H1 (cell line): ENCODE results near the gene LYSET. TPM values are rescaled to one million over a fixed set of nuclear protein-coding genes. Genes with fewer than 3 reads are reported as not detected.

Experiments used
- CTCF ChIA-PET: fragments of 300-600 bp; sonication (Branson Sonifier 250); formaldehyde crosslinking; loops from one replicate; lab custom pipeline; 2021; ENCODE audit not compliant: partially characterized antibody; lab: Charles Lee
- POLR2A ChIA-PET: fragments of 300-600 bp; sonication (Branson Sonifier 250); formaldehyde crosslinking; loops from one replicate; lab custom pipeline; 2021; ENCODE audit warnings: inconsistent platforms; ENCODE audit not compliant: partially characterized antibody; lab: Charles Lee
- DNase-seq, 2 experiments: peaks; one replicate each; pipeline versions ENCODE4 v3.0.0 to v3.0.0-alpha.2; 2010 to 2022; ENCODE audit warnings: low spot score in 2 of 2, low read depth in 1 of 2, mixed read lengths in 1 of 2
- FAIRE-seq: peaks from 2 replicates; lab custom pipeline; 2011; peaks lifted over from hg19 to GRCh38; lab: Jason Lieb, UNC
- H2AFZ ChIP-seq: 2 replicates; pipeline ENCODE4 v1.8.1; 2012; ENCODE audit warnings: low read length, inconsistent platforms
- H2AK5ac ChIP-seq: 2 replicates; pipeline ENCODE4 v1.6.1; 2013; ENCODE audit warnings: low read depth, low read length
- H2BK120ac ChIP-seq: replicated peaks from 2 replicates; pipeline ENCODE3; 2013; ENCODE audit warnings: low read depth, low read length, inconsistent platforms
- H2BK12ac ChIP-seq: 2 replicates; pipeline ENCODE4 v1.6.1; 2013; ENCODE audit warnings: low read depth, low read length
- H2BK15ac ChIP-seq: 2 replicates; pipeline ENCODE4 v1.6.1; 2013; ENCODE audit warnings: low read length
- H2BK20ac ChIP-seq: 2 replicates; pipeline ENCODE4 v1.6.1; 2013; ENCODE audit warnings: low read length
- H2BK5ac ChIP-seq: 2 replicates; pipeline ENCODE4 v1.6.1; 2013; ENCODE audit warnings: low read depth, low read length
- H3K14ac ChIP-seq: 2 replicates; pipeline ENCODE4 v1.6.1; 2013; ENCODE audit warnings: inconsistent platforms; ENCODE audit not compliant: insufficient read length
- H3K18ac ChIP-seq: 2 replicates; pipeline ENCODE4 v1.6.1; 2013; ENCODE audit warnings: low read length; ENCODE audit errors: extremely low read depth
- H3K23ac ChIP-seq: 2 replicates; pipeline ENCODE4 v1.6.1; 2013; ENCODE audit warnings: inconsistent platforms; ENCODE audit not compliant: insufficient read length
- H3K23me2 ChIP-seq: 2 replicates; pipeline ENCODE4 v1.6.1; 2013; ENCODE audit warnings: low read depth, low read length
- H3K27ac ChIP-seq: 2 replicates; pipeline ENCODE4 v1.6.1; 2011; ENCODE audit warnings: low read depth, low read length, inconsistent platforms
- H3K27me3 ChIP-seq, 4 experiments: replicated peaks in 1 of 4; 1 replicate in 1 of 4; 2 replicates in 3 of 4; pipeline versions ENCODE4 v1.6.1 to v1.8.1; 2011 to 2013; ENCODE audit warnings: low read length in 3 of 4, mild to moderate bottlenecking in 3 of 4, inconsistent platforms in 2 of 4, mixed read lengths in 2 of 4, moderate library complexity in 1 of 4; ENCODE audit not compliant: control insufficient read depth in 3 of 4, insufficient read depth in 3 of 4; ENCODE audit errors: extremely low read depth in 1 of 4
- H3K36me3 ChIP-seq, 4 experiments: 2 replicates each; pipeline versions ENCODE4 v1.6.1 to v1.8.1; 2011 to 2013; ENCODE audit warnings: mild to moderate bottlenecking in 4 of 4, low read length in 3 of 4, moderate library complexity in 2 of 4, control low read depth in 1 of 4, inconsistent platforms in 1 of 4; ENCODE audit not compliant: insufficient read depth in 4 of 4, control insufficient read depth in 2 of 4
- H3K4ac ChIP-seq: replicated peaks from 2 replicates; pipeline ENCODE3; 2013; ENCODE audit warnings: low read length, low read depth, mixed read lengths, inconsistent platforms; ENCODE audit not compliant: insufficient read length
- H3K4me1 ChIP-seq, 4 experiments: replicated peaks in 1 of 4; 1 replicate in 1 of 4; 2 replicates in 3 of 4; pipeline versions ENCODE4 v1.6.1 to v1.8.1; 2011 to 2013; ENCODE audit warnings: low read length in 3 of 4, inconsistent platforms in 2 of 4, mixed read lengths in 1 of 4; ENCODE audit not compliant: insufficient read depth in 4 of 4, control insufficient read depth in 3 of 4
- H3K4me2 ChIP-seq, 2 experiments: 2 replicates each; pipeline versions ENCODE4 v1.6.1 to v1.8.1; 2011 to 2013; ENCODE audit warnings: low read depth in 2 of 2, low read length in 2 of 2, control low read depth in 1 of 2, inconsistent platforms in 1 of 2, mild to moderate bottlenecking in 1 of 2; ENCODE audit not compliant: insufficient read depth in 1 of 2
- H3K4me3 ChIP-seq, 4 experiments: fragments of 200-600, 300-600 bp in 1 of 4; sonication (generic), shearing (Covaris generic), sonication (Bioruptor Twin) in 1 of 4; 2 replicates each; pipeline versions ENCODE4 v1.5.1 to v1.8.1; 2011 to 2016; ENCODE audit warnings: low read length in 4 of 4, low read depth in 3 of 4, control low read depth in 2 of 4, inconsistent platforms in 2 of 4, mild to moderate bottlenecking in 2 of 4, mixed read lengths in 1 of 4, moderate library complexity in 1 of 4; ENCODE audit not compliant: insufficient read depth in 2 of 4; ENCODE audit errors: extremely low read depth in 1 of 4
- H3K56ac ChIP-seq: replicated peaks from 2 replicates; pipeline ENCODE3; 2013; ENCODE audit warnings: low read depth, mild to moderate bottlenecking, mixed read lengths, low read length, inconsistent platforms; ENCODE audit not compliant: insufficient read length
- H3K79me1 ChIP-seq: 2 replicates; pipeline ENCODE4 v1.6.1; 2013; ENCODE audit warnings: low read depth, low read length, control low read depth
- H3K79me2 ChIP-seq, 2 experiments: 2 replicates each; pipeline versions ENCODE4 v1.6.1 to v1.8.1; 2012 to 2013; ENCODE audit warnings: low read length in 2 of 2, mild to moderate bottlenecking in 2 of 2, inconsistent platforms in 1 of 2; ENCODE audit not compliant: insufficient read depth in 2 of 2, control insufficient read depth in 1 of 2
- H3K9ac ChIP-seq, 4 experiments: replicated peaks in 1 of 4; 1 replicate in 1 of 4; 2 replicates in 3 of 4; pipeline versions ENCODE4 v1.6.1 to v1.8.1; 2011 to 2013; ENCODE audit warnings: low read depth in 3 of 4, low read length in 3 of 4, control low read depth in 2 of 4, mild to moderate bottlenecking in 2 of 4, moderate library complexity in 2 of 4, inconsistent platforms in 1 of 4; ENCODE audit errors: extremely low read depth in 1 of 4
- H3K9me3 ChIP-seq, 2 experiments: 2 replicates each; pipeline versions ENCODE4 v1.6.1 to v1.8.1; 2012 to 2013; ENCODE audit warnings: mild to moderate bottlenecking in 2 of 2, moderate library complexity in 2 of 2, control low read depth in 1 of 2, inconsistent platforms in 1 of 2, low read depth in 1 of 2, low read length in 1 of 2, mixed read lengths in 1 of 2; ENCODE audit not compliant: insufficient read depth in 2 of 2
- H4K20me1 ChIP-seq, 2 experiments: replicated peaks in 1 of 2; 2 replicates each; pipeline versions ENCODE3 to v1.8.1; 2011 to 2013; ENCODE audit warnings: inconsistent platforms in 2 of 2, low read length in 2 of 2, mild to moderate bottlenecking in 1 of 2; ENCODE audit not compliant: insufficient read depth in 2 of 2, control insufficient read depth in 1 of 2
- H4K5ac ChIP-seq: 2 replicates; pipeline ENCODE4 v1.6.1; 2013; ENCODE audit warnings: low read length, low read depth, mixed read lengths, inconsistent platforms; ENCODE audit not compliant: insufficient read length
- H4K8ac ChIP-seq: 2 replicates; pipeline ENCODE4 v1.8.0; 2013; ENCODE audit warnings: mild to moderate bottlenecking, moderate library complexity, low read length, inconsistent platforms; ENCODE audit not compliant: insufficient read depth; ENCODE audit errors: extremely low read depth
- H4K91ac ChIP-seq: replicated peaks from 2 replicates; pipeline ENCODE3; 2013; ENCODE audit warnings: low read length, mixed read lengths, inconsistent platforms; ENCODE audit not compliant: insufficient read length
- GABPA ChIP-seq: IDR thresholded peaks from 2 replicates; pipeline ENCODE4 v1.6.1; 2011; ENCODE audit warnings: mild to moderate bottlenecking, low read length, moderate library complexity, borderline replicate concordance; ENCODE audit not compliant: insufficient read depth
- MAFK ChIP-seq: IDR thresholded peaks from 2 replicates; pipeline ENCODE4 v1.6.1; 2012; ENCODE audit warnings: low read depth, mild to moderate bottlenecking, improper control_type of control experiment, low read length
- PHF8 ChIP-seq: fragments of 200-600 bp; sonication (generic); conservative IDR thresholded peaks from 2 replicates; pipeline ENCODE4 v1.7.1; 2012; ENCODE audit warnings: low read depth, mild to moderate bottlenecking, inconsistent platforms, low read length, moderate library complexity
- POLR2A ChIP-seq, 2 experiments: IDR thresholded peaks; 1 replicate in 1 of 2; 2 replicates in 1 of 2; pipeline ENCODE4 v1.6.1; 2011; ENCODE audit warnings: low read depth in 2 of 2, low read length in 2 of 2, mild to moderate bottlenecking in 2 of 2; ENCODE audit errors: control extremely low read depth in 1 of 2
- POU5F1 ChIP-seq: IDR thresholded peaks from 2 replicates; pipeline ENCODE4 v1.6.1; 2011; ENCODE audit warnings: low read depth, mild to moderate bottlenecking, low read length, moderate library complexity
- SIRT6 ChIP-seq: IDR thresholded peaks from one replicate; pipeline ENCODE4 v1.7.1; 2012; ENCODE audit warnings: low read length, inconsistent platforms
- SP2 ChIP-seq: IDR thresholded peaks from 2 replicates; pipeline ENCODE4 v1.6.1; 2012; ENCODE audit warnings: mild to moderate bottlenecking, low read length, inconsistent platforms
- TBP ChIP-seq: IDR thresholded peaks from 2 replicates; pipeline ENCODE4 v1.6.1; 2011; ENCODE audit warnings: low read depth, low read length, improper control_type of control experiment
- WGBS, 2 experiments: shearing (Covaris generic) in 1 of 2; methylation state at CpG; one replicate each; pipeline versions ENCODE4 v1.1.6 to v1.1.7; 2013 to 2015; ENCODE audit warnings: low lambda C conversion rate in 2 of 2, mixed read lengths in 2 of 2, inconsistent platforms in 1 of 2, low coverage in 1 of 2, missing lambda C conversion rate in 1 of 2; ENCODE audit not compliant: insufficient replicate concordance in 2 of 2, insufficient coverage in 1 of 2, insufficient read length in 1 of 2; ENCODE audit errors: extremely low coverage in 1 of 2, missing lambda C conversion rate in 1 of 2; 5-methylcytosine and 5-hydroxymethylcytosine counted together
- polyA plus RNA-seq, 7 experiments: library from polyadenylated mRNA; depleted of rRNA in 3 of 7; stranded (reverse) in 5 of 7; unstranded in 2 of 7; fragments of >200 nt in 5 of 7; fragments of 200-250 nt in 2 of 7; gene quantifications; 1 replicate in 5 of 7; 2 replicates in 1 of 7; 4 replicates in 1 of 7; pipeline versions ENCODE4 v1.2.1 to v1.2.3, GENCODE V29; 2011 to 2013; ENCODE audit warnings: missing spikeins in 2 of 7, mixed read lengths in 2 of 7
- total RNA-seq: library from RNA; stranded (reverse); fragmentation: NEBNext Ultra II Directional; extraction: Animal tissue kit (Norgen Biotek cat#: 25700); gene quantifications from 2 replicates; pipeline ENCODE4 v1.2.1, GENCODE V29; 2021
- TF ChIP-seq, protein P1 (sequence below): IDR thresholded peaks from 2 replicates; pipeline ENCODE4 v1.6.1; 2011; ENCODE audit warnings: low read length, improper control_type of control experiment
- TF ChIP-seq, protein P2 (sequence below), 3 experiments: IDR thresholded peaks; 1 replicate in 2 of 3; 2 replicates in 1 of 3; pipeline versions ENCODE4 v1.5.1 to v1.6.1; 2011; ENCODE audit warnings: low read length in 3 of 3, mild to moderate bottlenecking in 3 of 3, inconsistent platforms in 2 of 3, low read depth in 1 of 3, moderate library complexity in 1 of 3; ENCODE audit not compliant: insufficient read depth in 1 of 3; ENCODE audit errors: control extremely low read depth in 1 of 3

Gene LYSET
- total and polyA plus RNA-seq, 2 of the 8 experiments (the other 6 are each of a cell fraction or from before 2014, with no cell fraction given): 26.2 to 26.9 TPM

DNA sequence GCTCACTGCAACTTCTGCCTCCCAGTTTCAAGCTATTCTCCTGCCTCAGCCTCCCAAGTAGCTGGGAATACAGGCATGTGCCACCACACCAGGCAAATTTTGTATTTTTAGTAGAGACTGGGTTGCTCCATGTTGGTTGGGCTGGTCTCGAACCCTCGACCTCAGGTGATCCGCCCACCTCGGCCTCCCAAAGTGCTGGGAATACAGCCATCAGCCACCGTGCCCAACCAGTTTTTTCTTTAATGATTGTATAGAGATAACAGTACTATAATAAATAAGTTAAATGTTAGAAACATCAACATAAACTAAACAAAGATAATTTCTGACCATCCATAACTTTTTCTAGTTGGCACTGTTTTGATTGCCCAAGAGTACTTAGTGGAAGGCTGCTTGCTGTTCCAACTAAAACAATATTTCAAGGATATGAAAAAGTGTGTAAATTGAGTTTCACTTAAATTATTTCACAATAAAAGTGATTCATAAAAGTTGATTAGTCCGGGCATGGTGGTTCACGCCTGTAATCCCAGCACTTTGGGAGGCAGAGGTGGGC lies 16.1 kb downstream of the LYSET start:
- no peak overlapping the region for H2BK120ac ChIP-seq
- no peak overlapping the region for H4K91ac ChIP-seq
- no peak overlapping the region for H2AFZ ChIP-seq
- peaks cover 0 to 5% of the 10 kb centered on the region in 2 experiments; a peak in 3 of 4 replicates for H3K79me2 ChIP-seq
- H3K9me3 ChIP-seq: no peaks in the 10 kb centered on the region
- H4K5ac ChIP-seq: no peak overlapping the region
- no peak overlapping the region for H2AK5ac ChIP-seq
- no peak overlapping the region for H3K4me3 ChIP-seq
- no peak overlapping the region for H3K18ac ChIP-seq
- no peak overlapping the region for H2BK20ac ChIP-seq
- no peak overlapping the region for H2BK5ac ChIP-seq
- no peaks in the 10 kb centered on the region; the same call in 1 of the 2 replicates for H3K79me1 ChIP-seq
- H2BK15ac ChIP-seq: no peak overlapping the region
- no peaks in the 10 kb centered on the region for H3K23me2 ChIP-seq
- no peak for FAIRE-seq
- no peak overlapping the region for H4K8ac ChIP-seq
- H3K14ac ChIP-seq: no peak overlapping the region
- H3K23ac ChIP-seq: no peak overlapping the region
- no peak overlapping the region for H3K9ac ChIP-seq
- H3K27ac ChIP-seq: no peak overlapping the region
- ChIA-PET POLR2A (interaction anchor here (1.1 kb wide), 1 partner anchor 63 kb away, joined by 4 read pairs; no protein-coding TSS in a partner anchor), CTCF (interaction anchor here (1.4 kb wide), 1 partner anchor 88 kb away, joined by 4 read pairs; no protein-coding TSS in a partner anchor)
- H3K4me2 ChIP-seq: no peak overlapping the region
- 0 out of 7 replicates have a peak, but pooled peaks cover 0 to 2% (median 0%) of the 10 kb centered on the region in 4 experiments for H3K4me1 ChIP-seq
- no peak overlapping the region for H3K56ac ChIP-seq
- WGBS, 2 experiments: 96% methylated on average over 7 of the region's 7 CpGs; no CpG with 5 or more reads in 1 of the 2 experiments
- no peaks in the 10 kb centered on the region for H3K36me3 ChIP-seq
- H2BK12ac ChIP-seq: no peak overlapping the region
- no peaks in the 10 kb centered on the region for H4K20me1 ChIP-seq
- no peak for DNase-seq
- H3K4ac ChIP-seq: no peak overlapping the region
- H3K27me3 ChIP-seq: no peaks in the 10 kb centered on the region
- TF ChIP-seq MAFK (no peak), PHF8 (no peak), SP2 (no peak), TBP (no peak), POLR2A (IDR thresholded peaks at IDR 0.05; ENCODE audit: control extremely low read depth in 1 of 2, low read depth in 2 of 2, low read length in 2 of 2) (no peak), POU5F1 (no peak), SIRT6 (no peak), GABPA (no peak)
- TF ChIP-seq, protein P1, sequence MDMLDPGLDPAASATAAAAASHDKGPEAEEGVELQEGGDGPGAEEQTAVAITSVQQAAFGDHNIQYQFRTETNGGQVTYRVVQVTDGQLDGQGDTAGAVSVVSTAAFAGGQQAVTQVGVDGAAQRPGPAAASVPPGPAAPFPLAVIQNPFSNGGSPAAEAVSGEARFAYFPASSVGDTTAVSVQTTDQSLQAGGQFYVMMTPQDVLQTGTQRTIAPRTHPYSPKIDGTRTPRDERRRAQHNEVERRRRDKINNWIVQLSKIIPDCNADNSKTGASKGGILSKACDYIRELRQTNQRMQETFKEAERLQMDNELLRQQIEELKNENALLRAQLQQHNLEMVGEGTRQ: no peak
- TF ChIP-seq, protein P2, sequence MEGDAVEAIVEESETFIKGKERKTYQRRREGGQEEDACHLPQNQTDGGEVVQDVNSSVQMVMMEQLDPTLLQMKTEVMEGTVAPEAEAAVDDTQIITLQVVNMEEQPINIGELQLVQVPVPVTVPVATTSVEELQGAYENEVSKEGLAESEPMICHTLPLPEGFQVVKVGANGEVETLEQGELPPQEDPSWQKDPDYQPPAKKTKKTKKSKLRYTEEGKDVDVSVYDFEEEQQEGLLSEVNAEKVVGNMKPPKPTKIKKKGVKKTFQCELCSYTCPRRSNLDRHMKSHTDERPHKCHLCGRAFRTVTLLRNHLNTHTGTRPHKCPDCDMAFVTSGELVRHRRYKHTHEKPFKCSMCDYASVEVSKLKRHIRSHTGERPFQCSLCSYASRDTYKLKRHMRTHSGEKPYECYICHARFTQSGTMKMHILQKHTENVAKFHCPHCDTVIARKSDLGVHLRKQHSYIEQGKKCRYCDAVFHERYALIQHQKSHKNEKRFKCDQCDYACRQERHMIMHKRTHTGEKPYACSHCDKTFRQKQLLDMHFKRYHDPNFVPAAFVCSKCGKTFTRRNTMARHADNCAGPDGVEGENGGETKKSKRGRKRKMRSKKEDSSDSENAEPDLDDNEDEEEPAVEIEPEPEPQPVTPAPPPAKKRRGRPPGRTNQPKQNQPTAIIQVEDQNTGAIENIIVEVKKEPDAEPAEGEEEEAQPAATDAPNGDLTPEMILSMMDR (IDR thresholded peaks at IDR 0.05; ENCODE audit: control extremely low read depth in 1 of 3, insufficient read depth in 1 of 3, low read depth in 1 of 3, low read length in 3 of 3): no peak
